A549 (cell line): ENCODE results near the gene HPCAL1. TPM values are rescaled to one million over a fixed set of nuclear protein-coding genes. Genes with fewer than 3 reads are reported as not detected.

Experiments used
- ATAC-seq, 2 experiments: fragments of 200-7000 bp in 1 of 2; fragments of >200 bp in 1 of 2; cut with Nextera tagmentation in 1 of 2; cut with Tn5 transposase in 1 of 2; 3 replicates each; pipeline versions ENCODE4 v1.8.0 to v1.9.1; 2018 to 2020; ENCODE audit warnings: mild to moderate bottlenecking in 1 of 2, moderate library complexity in 1 of 2
- CTCF ChIA-PET: fragments of 300-600 bp; sonication (Branson Sonifier 250); formaldehyde crosslinking; extraction: SDS; loops from one replicate; lab custom pipeline; 2021; ENCODE audit warnings: antibody characterized with exemption, inconsistent platforms; lab: Yijun Ruan, JAX
- POLR2A ChIA-PET: fragments of 350-600 bp; formaldehyde crosslinking; extraction: SDS; loops from one replicate; lab custom pipeline; 2021; ENCODE audit warnings: antibody characterized with exemption, inconsistent platforms; lab: Yijun Ruan, JAX
- DNase-seq, 2 experiments: peaks; one replicate each; pipeline versions ENCODE4 v3.0.0 to v3.0.0-alpha.2; 2011 to 2016; ENCODE audit warnings: low read depth in 1 of 2, low spot score in 1 of 2
- FAIRE-seq: peaks from 2 replicates; lab custom pipeline; 2011; peaks lifted over from hg19 to GRCh38; lab: Jason Lieb, UNC
- H3K27ac ChIP-seq, 2 experiments: fragments of >200 bp; sonication (Bioruptor Twin); formaldehyde crosslinking; 3 replicates each; pipeline ENCODE4 v1.5.1; 2016 to 2017
- H3K4me1 ChIP-seq: fragments of >200 bp; sonication (Bioruptor Twin); formaldehyde crosslinking; 3 replicates; pipeline ENCODE4 v1.6.1; 2016
- H3K4me2 ChIP-seq: fragments of >200 bp; sonication (Bioruptor Twin); formaldehyde crosslinking; 3 replicates; pipeline ENCODE4 v1.6.1; 2016
- H3K4me3 ChIP-seq: fragments of >200 bp; sonication (Bioruptor Twin); formaldehyde crosslinking; 3 replicates; pipeline ENCODE4 v1.5.1; 2016
- H3K9me3 ChIP-seq: fragments of >200 bp; sonication (Bioruptor Twin); formaldehyde crosslinking; 3 replicates; pipeline ENCODE4 v1.6.1; 2016
- ATOH8 ChIP-seq: fragments of 250-450 bp; sonication (Bioruptor Pico); IDR thresholded peaks from 2 replicates; pipeline ENCODE4 v1.5.0; 2020; ENCODE audit warnings: low read depth, mild to moderate bottlenecking, moderate library complexity
- BHLHE40 ChIP-seq: IDR thresholded peaks from 2 replicates; pipeline ENCODE4 v1.6.1; 2012; ENCODE audit warnings: low read depth, low read length, inconsistent platforms
- CBX2 ChIP-seq: fragments of 200-600 bp; sonication (generic); IDR thresholded peaks from 2 replicates; pipeline ENCODE4 v1.6.1; 2016; ENCODE audit warnings: low read depth, mild to moderate bottlenecking, borderline replicate concordance
- CEBPB ChIP-seq, 2 experiments: fragments of >200 bp in 1 of 2; sonication (Bioruptor Twin) in 1 of 2; formaldehyde crosslinking in 1 of 2; IDR thresholded peaks; 2 replicates each; pipeline ENCODE4 v1.6.1; 2012 to 2016
- E2F6 ChIP-seq: IDR thresholded peaks from 2 replicates; pipeline ENCODE4 v1.6.1; 2012; ENCODE audit warnings: low read depth, borderline replicate concordance
- EP300 ChIP-seq, 2 experiments: fragments of >200 bp; sonication (Bioruptor Twin); formaldehyde crosslinking; IDR thresholded peaks; 2 replicates in 1 of 2; 3 replicates in 1 of 2; pipeline ENCODE4 v1.6.1; 2016 to 2017
- ESRRA ChIP-seq: fragments of 150-350 bp; IDR thresholded peaks from 2 replicates; pipeline ENCODE4 v1.6.1; 2014; ENCODE audit warnings: mild to moderate bottlenecking, low read length, borderline replicate concordance
- FOSL2 ChIP-seq, 2 experiments: fragments of 450-650 bp in 1 of 2; fragments of >200 bp in 1 of 2; sonication (Bioruptor Twin) in 1 of 2; formaldehyde crosslinking; IDR thresholded peaks; 2 replicates each; pipeline versions ENCODE4 v1.5.0 to v1.6.1; 2016 to 2020; ENCODE audit warnings: mild to moderate bottlenecking in 1 of 2, moderate library complexity in 1 of 2
- FOXS1 ChIP-seq: fragments of 250-450 bp; sonication (Bioruptor Pico); IDR thresholded peaks from 2 replicates; pipeline ENCODE4 v1.5.0; 2020; ENCODE audit warnings: mild to moderate bottlenecking, moderate library complexity
- HDAC2 ChIP-seq: fragments of 200-600 bp; sonication (generic); IDR thresholded peaks from 2 replicates; pipeline ENCODE4 v1.6.1; 2016
- HOXA7 ChIP-seq: fragments of 250-450 bp; sonication (Bioruptor Pico); IDR thresholded peaks from 2 replicates; pipeline ENCODE4 v1.5.0; 2020; ENCODE audit warnings: mild to moderate bottlenecking, moderate library complexity
- JUN ChIP-seq, 2 experiments: fragments of >200 bp; sonication (Bioruptor Twin); formaldehyde crosslinking; IDR thresholded peaks; 2 replicates in 1 of 2; 3 replicates in 1 of 2; pipeline ENCODE4 v1.6.1; 2016 to 2017
- KDM1A ChIP-seq: fragments of 200-600 bp; sonication (generic); IDR thresholded peaks from 2 replicates; pipeline ENCODE4 v1.6.1; 2016; ENCODE audit warnings: low read depth, mild to moderate bottlenecking
- KDM5A ChIP-seq: fragments of 200-600 bp; sonication (generic); IDR thresholded peaks from 2 replicates; pipeline ENCODE4 v1.6.1; 2016; ENCODE audit warnings: antibody characterized with exemption, mild to moderate bottlenecking
- MAFK ChIP-seq: fragments of 450-650 bp; IDR thresholded peaks from 2 replicates; pipeline ENCODE4 v1.6.1; 2014; ENCODE audit not compliant: partially characterized antibody
- MAZ ChIP-seq: fragments of 150-350 bp; IDR thresholded peaks from 2 replicates; pipeline ENCODE4 v1.6.1; 2014; ENCODE audit warnings: antibody characterized with exemption, low read depth, low read length, borderline replicate concordance
- NR3C1 ChIP-seq: fragments of >200 bp; sonication (Bioruptor Twin); formaldehyde crosslinking; IDR thresholded peaks from 3 replicates; pipeline ENCODE4 v1.6.1; 2017
- PBX3 ChIP-seq: IDR thresholded peaks from 2 replicates; pipeline ENCODE4 v1.6.1; 2012
- PHF8 ChIP-seq: fragments of 200-600 bp; sonication (generic); IDR thresholded peaks from 2 replicates; pipeline ENCODE4 v1.6.1; 2016; ENCODE audit warnings: low read depth, mild to moderate bottlenecking, antibody characterized with exemption, moderate library complexity, borderline replicate concordance
- POLR2A ChIP-seq: IDR thresholded peaks from 2 replicates; pipeline ENCODE4 v1.6.1; 2012; ENCODE audit warnings: mild to moderate bottlenecking, low read length
- POLR2AphosphoS2 ChIP-seq: conservative IDR thresholded peaks from 2 replicates; pipeline ENCODE4 v1.6.1; 2012; ENCODE audit warnings: low read length, improper control_type of control experiment, inconsistent platforms
- RCOR1 ChIP-seq: fragments of 150-350 bp; IDR thresholded peaks from 2 replicates; pipeline ENCODE4 v1.6.1; 2014; ENCODE audit warnings: antibody characterized with exemption, low read length, low read depth
- REST ChIP-seq: fragments of 200-600 bp; sonication (generic); IDR thresholded peaks from 2 replicates; pipeline ENCODE4 v1.6.1; 2016; ENCODE audit warnings: antibody characterized with exemption, mild to moderate bottlenecking, moderate library complexity
- RNF2 ChIP-seq: fragments of 200-600 bp; sonication (generic); IDR thresholded peaks from 2 replicates; pipeline ENCODE4 v1.6.1; 2016; ENCODE audit warnings: low read depth, mild to moderate bottlenecking, antibody characterized with exemption, moderate library complexity, borderline replicate concordance
- SMC3 ChIP-seq: fragments of >200 bp; sonication (Bioruptor Twin); formaldehyde crosslinking; IDR thresholded peaks from 3 replicates; pipeline ENCODE4 v1.6.1; 2018; ENCODE audit warnings: inconsistent platforms
- SREBF2 ChIP-seq: fragments of 450-650 bp; IDR thresholded peaks from 2 replicates; pipeline ENCODE4 v1.6.1; 2014; ENCODE audit warnings: mild to moderate bottlenecking, moderate library complexity
- ZC3H11A ChIP-seq: fragments of 450-650 bp; IDR thresholded peaks from 2 replicates; pipeline ENCODE4 v1.6.1; 2014; ENCODE audit warnings: antibody characterized with exemption, mild to moderate bottlenecking
- ZFP36 ChIP-seq: fragments of 450-650 bp; IDR thresholded peaks from 2 replicates; pipeline ENCODE4 v1.6.1; 2014; ENCODE audit warnings: borderline replicate concordance; ENCODE audit not compliant: partially characterized antibody
- ZNF302 ChIP-seq: fragments of 250-450 bp; sonication (Bioruptor Pico); IDR thresholded peaks from 2 replicates; pipeline ENCODE4 v1.9.0; 2021; ENCODE audit warnings: inconsistent platforms, mild to moderate bottlenecking, moderate library complexity
- WGBS: methylation state at CpG from one replicate; pipeline ENCODE4 v1.1.6; 2017; ENCODE audit errors: missing lambda C conversion rate; 5-methylcytosine and 5-hydroxymethylcytosine counted together
- polyA plus RNA-seq, 4 experiments: library from polyadenylated mRNA; depleted of rRNA in 3 of 4; stranded (reverse); fragments of >200 nt; fragmentation: RNase III in 1 of 4; extraction: RNeasy Plus Mini Kit Qiagen cat#74134 plus additional on column Dnase treatment in 1 of 4; gene quantifications; 2 replicates in 3 of 4; 3 replicates in 1 of 4; pipeline ENCODE4 v1.2.3, GENCODE V29; 2011 to 2017

Gene HPCAL1
- polyA plus RNA-seq, 2 of the 4 experiments (the other 2 are of a cell fraction), result 44.4 to 66.4 TPM

- Histone ChIP-seq H3K4me3 (no peak overlapping the region), H3K4me2 (peak overlapping the region; percentile 79), H3K9me3 (no peaks in the 10 kb centered on the region), H3K4me1 (peaks cover 98% of the 10 kb centered on the region), H3K27ac (peak overlapping the region; percentile 89)
- FAIRE-seq (no peak), DNase-seq (no peak), ATAC-seq (peak in 1 of 2 experiments; percentile 2; a peak in 3 of 6 replicates)
- no peak for TF ChIP-seq PHF8
- TF ChIP-seq FOXS1 (CRISPR knock-in tag), result no peak
- no peak for TF ChIP-seq MAFK
- no peak for TF ChIP-seq RNF2
- no peak for TF ChIP-seq POLR2A
- no peak for TF ChIP-seq FOSL2 (IDR thresholded peaks at IDR 0.05)
- no peak for TF ChIP-seq FOSL2 (CRISPR knock-in tag; IDR thresholded peaks at IDR 0.05)
- TF ChIP-seq NR3C1, result no peak
- no peak for TF ChIP-seq JUN (IDR thresholded peaks at IDR 0.05)
- TF ChIP-seq PBX3, result no peak
- no peak for TF ChIP-seq KDM1A
- TF ChIP-seq MAZ, result no peak
- no peak for TF ChIP-seq ATOH8 (CRISPR knock-in tag)
- ChIA-PET POLR2A (interaction anchor here (0.6 kb wide), 1 partner anchor 24 kb away, joined by 3 read pairs; no protein-coding TSS in a partner anchor), CTCF (interaction anchor here (0.7 to 3.4 kb wide), 7 partner anchors 17 to 223 kb away, joined by 3 to 19 read pairs (median 5); no protein-coding TSS in a partner anchor)
- WGBS, result 73% methylated on average over 17 of the region's 17 CpGs
These were observed 82.8 kb downstream of the HPCAL1 start for GRCh38 chr2:10385501-10385900.

GRCh38 chr2:10385933-10386773 is 83.4 kb downstream of the HPCAL1 start:
- H3K27ac ChIP-seq, result peak overlapping the region; percentile 89
- ChIA-PET POLR2A (interaction anchor here (0.6 kb wide), 1 partner anchor 23 kb away, joined by 3 read pairs; no protein-coding TSS in a partner anchor), CTCF (interaction anchor here (0.7 to 3.4 kb wide), 6 partner anchors 23 to 262 kb away, joined by 3 to 19 read pairs (median 4); no protein-coding TSS in a partner anchor)
- H3K4me3 ChIP-seq, result 0 out of 3 replicates have a peak overlapping the region, but pooled peaks have one; percentile 1
- WGBS, result 12% methylated on average over 10 of the region's 11 CpGs
- H3K4me1 ChIP-seq, result peaks cover 100% of the 10 kb centered on the region
- H3K4me2 ChIP-seq, result peak overlapping the region; percentile 79
- H3K9me3 ChIP-seq, result no peaks in the 10 kb centered on the region
- DNase-seq, result peak; percentile 70 to 87
- ATAC-seq, result peak; percentile 63 to 79
- peak; percentile 18 for FAIRE-seq
- TF ChIP-seq HDAC2 (no peak), SREBF2 (no peak), KDM5A (no peak), CEBPB (IDR thresholded peaks at IDR 0.05) (peak in 1 of 2 experiments; percentile 75; a peak in 2 of 4 replicates), ZNF302 (CRISPR knock-in tag) (no peak), EP300 (IDR thresholded peaks at IDR 0.05) (peak in 1 of 2 experiments; percentile 47; a peak in 1 of 5 replicates), REST (no peak), MAFK (peak; percentile 70), E2F6 (no peak), MAZ (no peak), POLR2AphosphoS2 (no peak), POLR2A (no peak), ZC3H11A (no peak), CBX2 (no peak), SMC3 (no peak; the same call in 2 of the 3 replicates), HOXA7 (CRISPR knock-in tag) (no peak), ESRRA (no peak), BHLHE40 (no peak), ZFP36 (peak; percentile 62), RCOR1 (no peak), ATOH8 (CRISPR knock-in tag) (no peak)
